ENCODE measurements around the gene BIRC2. TPM values are rescaled to one million over a fixed set of nuclear protein-coding genes. Genes with fewer than 3 reads are reported as not detected.
A peak's percentile ranks its signal among the peaks of the same experiment; 100 is the strongest.
"Not testable (repeated sequence)": the region's sequence is repeated elsewhere in the genome, so short reads cannot be mapped to it uniquely, and the experiment has no call there.

The BIRC2 gene
- total RNA-seq, 1 experiment from 2014 or later: 32.3 TPM

DNA sequence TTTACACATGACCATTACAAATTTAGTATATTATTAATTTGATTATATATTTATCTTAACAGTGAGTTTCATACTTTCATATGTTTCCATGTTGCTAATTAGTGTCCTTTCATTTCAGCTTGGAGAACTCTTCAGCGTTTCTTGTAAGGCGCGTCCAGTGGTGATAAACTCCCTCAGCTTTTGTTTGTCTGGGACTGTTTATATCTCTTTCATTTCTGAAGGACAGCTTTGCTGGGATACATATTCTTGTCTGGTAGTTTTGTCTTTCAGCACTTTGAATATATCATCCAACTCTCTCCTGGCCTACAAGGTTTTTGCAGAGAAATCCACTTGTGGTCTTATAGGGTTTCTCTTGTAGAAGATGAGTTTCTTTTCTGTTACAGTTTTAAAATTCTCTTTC, 12.4 kb downstream of the BIRC2 start:
- in situ Hi-C loops (cut with HindIII; ENCODE audit: low pct_unique_long_range_greater_than_20kb, low sequenced_read_pairs): no loop called here
- DNase-seq (ENCODE audit: low read depth, low spot score): no peak

DNA sequence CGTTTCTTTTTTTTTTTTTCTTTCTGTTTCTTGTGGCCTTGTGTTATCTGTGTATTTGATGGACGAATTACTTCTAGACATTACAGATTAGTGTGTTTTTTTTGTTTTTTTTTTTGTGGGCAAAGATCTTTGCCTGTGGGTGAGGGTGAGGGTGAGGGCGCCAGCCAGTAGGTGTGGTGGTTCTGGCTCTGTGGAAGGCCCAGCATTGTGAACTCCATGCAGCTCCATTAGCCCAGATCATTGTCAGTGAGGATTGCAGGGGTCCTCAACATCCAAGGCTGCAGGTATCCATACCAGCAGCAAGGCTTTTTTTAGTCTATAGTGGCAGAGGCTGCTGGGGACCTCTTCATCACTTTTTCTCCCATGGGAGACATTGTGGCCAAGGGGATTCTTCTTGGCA, 13.7 kb downstream of the BIRC2 start:
- in situ Hi-C loops (cut with HindIII; ENCODE audit: low pct_unique_long_range_greater_than_20kb, low sequenced_read_pairs): no loop called here

GRCh38 chr11:102361086-102362031, 14.3 kb downstream of the BIRC2 start:
- in situ Hi-C loops (cut with HindIII; ENCODE audit: low pct_unique_long_range_greater_than_20kb, low sequenced_read_pairs): no loop called here
- DNase-seq (ENCODE audit: low read depth, low spot score): no peak

More for the DNA sequence above, 13.7 kb downstream of the BIRC2 start:
- no peak for DNase-seq (ENCODE audit: low read depth, low spot score)

GRCh38 chr11:102364991-102365390, 18.0 kb downstream of the BIRC2 start:
- no peak for DNase-seq (ENCODE audit: low read depth, low spot score)
- in situ Hi-C loops (cut with HindIII; ENCODE audit: low pct_unique_long_range_greater_than_20kb, low sequenced_read_pairs): no loop called here

GRCh38 chr11:102367364-102367763, 20.4 kb downstream of the BIRC2 start:
- DNase-seq (ENCODE audit: low read depth, low spot score): peak; percentile 40
- in situ Hi-C loops (cut with HindIII; ENCODE audit: low pct_unique_long_range_greater_than_20kb, low sequenced_read_pairs): no loop called here

DNA sequence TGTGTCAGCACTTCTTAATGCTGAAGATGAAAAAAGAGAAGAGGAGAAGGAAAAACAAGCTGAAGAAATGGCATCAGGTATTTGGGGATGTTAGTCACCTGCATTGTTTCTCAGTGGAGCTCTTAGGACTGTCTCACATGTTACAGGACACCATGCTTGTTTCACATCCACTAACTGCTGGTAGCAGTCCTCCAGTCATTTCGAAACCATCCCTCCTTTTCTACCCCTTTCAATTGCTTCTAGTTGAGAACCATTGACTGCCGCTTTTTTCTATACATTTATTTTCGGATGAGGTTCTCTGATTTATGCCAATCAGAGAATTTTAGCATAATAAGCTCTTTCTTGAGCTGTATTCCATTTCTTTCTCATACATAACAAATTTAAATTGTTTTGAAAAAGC, 21.5 kb downstream of the BIRC2 start:
- in situ Hi-C loops (cut with HindIII; ENCODE audit: low pct_unique_long_range_greater_than_20kb, low sequenced_read_pairs): no loop called here
- no peak for DNase-seq (ENCODE audit: low read depth, low spot score)

GRCh38 chr11:102374633-102375424, 27.8 kb downstream of the BIRC2 start:
- in situ Hi-C loops (cut with HindIII; ENCODE audit: low pct_unique_long_range_greater_than_20kb, low sequenced_read_pairs); DNase-seq (ENCODE audit: low read depth, low spot score): not testable (repeated sequence)

GRCh38 chr11:102375720-102376399, 28.8 kb downstream of the BIRC2 start:
- in situ Hi-C loops (cut with HindIII; ENCODE audit: low pct_unique_long_range_greater_than_20kb, low sequenced_read_pairs): no loop called here
- DNase-seq (ENCODE audit: low read depth, low spot score): no peak

GRCh38 chr11:102377891-102378290, 30.9 kb downstream of the BIRC2 start:
- in situ Hi-C loops (cut with HindIII; ENCODE audit: low pct_unique_long_range_greater_than_20kb, low sequenced_read_pairs): no loop called here
- DNase-seq (ENCODE audit: low read depth, low spot score): peak; percentile 78

DNA sequence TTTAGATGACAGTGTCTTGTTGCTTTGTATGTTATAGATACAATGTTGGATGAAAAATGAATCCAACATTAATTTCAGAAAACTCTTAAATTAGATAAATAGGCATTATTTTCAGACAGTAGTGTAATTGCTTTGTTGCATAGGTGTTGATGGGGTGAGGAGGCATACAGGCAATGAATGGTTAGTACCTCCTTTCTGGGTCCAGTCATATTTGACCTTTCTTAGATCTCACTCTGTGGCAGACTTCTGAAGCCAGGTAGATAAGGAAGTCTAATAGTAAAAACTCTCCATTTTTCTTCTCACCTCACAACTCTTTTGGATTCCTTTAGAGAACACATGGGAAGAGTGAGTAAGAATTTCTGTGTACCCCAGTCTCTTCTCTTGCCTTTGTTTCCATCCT, 31.8 kb downstream of the BIRC2 start:
- in situ Hi-C loops (cut with HindIII; ENCODE audit: low pct_unique_long_range_greater_than_20kb, low sequenced_read_pairs): no loop called here
- DNase-seq (ENCODE audit: low read depth, low spot score): no peak

- no peak for DNase-seq (ENCODE audit: low read depth, low spot score)
- in situ Hi-C loops (cut with HindIII; ENCODE audit: low pct_unique_long_range_greater_than_20kb, low sequenced_read_pairs): no loop called here
Observed at GRCh38 chr11:102382384-102382783, 35.4 kb downstream of the BIRC2 start.

DNA sequence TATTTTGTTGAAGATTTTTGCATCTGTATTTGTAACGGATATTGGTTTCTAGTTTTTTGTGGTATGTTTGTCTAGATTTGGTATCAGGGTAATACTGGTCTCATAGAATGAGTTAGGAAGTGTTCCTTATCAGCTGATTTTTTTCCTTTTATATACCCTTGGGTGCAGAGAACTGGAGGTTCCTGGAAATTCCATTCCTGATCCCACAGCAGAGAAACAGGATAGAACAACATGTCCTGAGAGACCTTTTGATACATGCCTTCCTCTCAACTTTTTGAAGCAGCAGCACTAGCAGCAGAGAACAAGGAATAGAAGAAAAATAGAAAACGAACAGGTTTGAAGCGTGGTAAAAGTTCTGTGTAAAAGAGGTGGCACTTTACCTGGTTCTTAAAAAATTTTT, 36.8 kb downstream of the BIRC2 start:
- no peak for DNase-seq (ENCODE audit: low read depth, low spot score)
- in situ Hi-C loops (cut with HindIII; ENCODE audit: low pct_unique_long_range_greater_than_20kb, low sequenced_read_pairs): no loop called here

- DNase-seq (ENCODE audit: low read depth, low spot score): no peak
- in situ Hi-C loops (cut with HindIII; ENCODE audit: low pct_unique_long_range_greater_than_20kb, low sequenced_read_pairs): no loop called here
Observed at GRCh38 chr11:102384419-102385079, 37.5 kb downstream of the BIRC2 start.

DNA sequence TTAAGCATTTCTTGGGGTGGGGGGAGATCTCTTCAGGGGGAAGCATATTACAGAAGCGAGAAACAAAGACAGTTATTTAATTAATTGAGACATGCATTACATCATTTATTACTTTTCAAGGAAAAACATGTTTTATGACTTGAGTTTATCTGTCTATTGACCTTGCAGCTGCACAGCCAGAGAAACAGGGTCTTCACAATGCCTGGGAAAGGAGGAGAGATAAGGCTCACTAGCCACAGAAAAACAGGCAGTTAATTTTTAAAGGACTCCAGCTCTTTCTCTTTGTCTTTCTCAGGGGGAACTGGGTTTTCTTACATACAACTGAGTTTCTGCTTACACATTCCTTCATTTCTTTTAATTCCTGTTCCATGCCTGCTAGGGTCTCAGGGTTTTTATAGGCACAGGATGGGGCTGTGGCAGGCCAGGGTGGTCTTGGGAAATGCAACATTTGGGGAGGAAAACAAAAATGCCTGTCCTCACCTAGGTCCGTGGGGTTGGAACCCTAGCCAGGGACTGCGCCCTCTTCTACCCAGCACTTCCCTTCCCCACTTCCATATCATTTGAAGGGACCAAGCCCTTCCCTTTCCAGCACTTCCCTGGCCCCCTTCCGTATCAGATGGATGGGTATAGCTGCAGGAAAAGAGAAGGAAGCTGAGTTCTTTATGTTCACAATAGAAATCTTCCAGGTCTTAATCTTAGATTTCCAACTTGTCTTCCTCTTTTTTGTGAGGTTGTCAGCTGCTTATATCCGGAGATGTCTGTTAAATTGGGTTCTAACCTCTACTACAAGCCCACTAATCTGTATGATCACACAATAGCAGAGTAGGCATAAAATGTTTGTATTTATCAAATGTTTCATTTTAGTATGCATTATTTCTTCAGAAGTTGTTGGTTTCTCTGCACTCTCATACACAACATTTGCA, 38.3 kb downstream of the BIRC2 start:
- in situ Hi-C loops (cut with HindIII; ENCODE audit: low pct_unique_long_range_greater_than_20kb, low sequenced_read_pairs): no loop called here
- DNase-seq (ENCODE audit: low read depth, low spot score): no peak

GRCh38 chr11:102386136-102386734, 39.2 kb downstream of the BIRC2 start:
- in situ Hi-C loops (cut with HindIII; ENCODE audit: low pct_unique_long_range_greater_than_20kb, low sequenced_read_pairs): no loop called here

GRCh38 chr11:102387043-102387781, 40.2 kb downstream of the BIRC2 start:
- DNase-seq (ENCODE audit: low read depth, low spot score): no peak

More at GRCh38 chr11:102386136-102386734, 39.2 kb downstream of the BIRC2 start:
- no peak for DNase-seq (ENCODE audit: low read depth, low spot score)

More at GRCh38 chr11:102387043-102387781, 40.2 kb downstream of the BIRC2 start:
- in situ Hi-C loops (cut with HindIII; ENCODE audit: low pct_unique_long_range_greater_than_20kb, low sequenced_read_pairs): no loop called here

Data from SK-MEL-5 (cell line).